Measurements from ENCODE around the gene SMOC2. TPM values are rescaled to one million over a fixed set of nuclear protein-coding genes. Genes with fewer than 3 reads are reported as not detected.

SMOC2 gene
- polyA plus RNA-seq, 3 donors: not detected

DNA sequence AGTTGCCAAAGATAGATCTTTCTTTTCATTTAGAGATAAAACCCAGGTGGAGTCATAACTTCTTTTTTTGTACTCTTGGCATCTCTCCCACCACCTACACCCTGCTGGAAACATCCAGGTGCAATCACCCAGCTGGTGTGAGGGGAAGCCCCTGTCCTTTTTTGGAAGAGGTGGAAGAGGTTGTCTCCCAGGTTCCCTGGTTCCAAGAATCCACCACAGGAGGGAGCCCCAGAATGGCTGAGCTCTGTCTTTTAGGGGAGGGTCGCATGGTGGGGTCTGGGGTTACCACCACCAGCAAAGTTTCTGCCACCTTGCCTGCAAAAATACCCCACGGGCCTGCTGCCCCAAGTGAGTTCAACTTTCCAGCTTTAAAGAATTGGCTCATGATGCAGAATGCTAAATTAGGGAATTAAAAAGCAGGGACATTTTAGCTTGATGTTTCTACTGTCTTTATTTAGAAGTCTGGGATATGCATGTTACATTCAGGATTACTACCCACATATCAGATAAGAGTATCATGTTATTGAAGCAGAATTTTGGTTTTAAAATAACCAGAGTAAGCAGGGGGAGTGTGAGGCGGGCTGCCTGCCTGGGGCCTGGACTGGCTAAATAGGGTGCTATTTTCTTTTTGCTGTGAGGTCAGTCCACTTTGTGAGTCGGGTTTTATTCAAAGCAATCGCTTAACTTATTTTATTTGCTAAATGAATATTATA is 11.0 kb downstream of the SMOC2 start:
- H3K27me3 Mint-ChIP-seq (ENCODE audit: low read depth in 3 of 3): peaks cover 8 to 12% (median 9%) of the 10 kb centered on the region in 3 donors

DNA sequence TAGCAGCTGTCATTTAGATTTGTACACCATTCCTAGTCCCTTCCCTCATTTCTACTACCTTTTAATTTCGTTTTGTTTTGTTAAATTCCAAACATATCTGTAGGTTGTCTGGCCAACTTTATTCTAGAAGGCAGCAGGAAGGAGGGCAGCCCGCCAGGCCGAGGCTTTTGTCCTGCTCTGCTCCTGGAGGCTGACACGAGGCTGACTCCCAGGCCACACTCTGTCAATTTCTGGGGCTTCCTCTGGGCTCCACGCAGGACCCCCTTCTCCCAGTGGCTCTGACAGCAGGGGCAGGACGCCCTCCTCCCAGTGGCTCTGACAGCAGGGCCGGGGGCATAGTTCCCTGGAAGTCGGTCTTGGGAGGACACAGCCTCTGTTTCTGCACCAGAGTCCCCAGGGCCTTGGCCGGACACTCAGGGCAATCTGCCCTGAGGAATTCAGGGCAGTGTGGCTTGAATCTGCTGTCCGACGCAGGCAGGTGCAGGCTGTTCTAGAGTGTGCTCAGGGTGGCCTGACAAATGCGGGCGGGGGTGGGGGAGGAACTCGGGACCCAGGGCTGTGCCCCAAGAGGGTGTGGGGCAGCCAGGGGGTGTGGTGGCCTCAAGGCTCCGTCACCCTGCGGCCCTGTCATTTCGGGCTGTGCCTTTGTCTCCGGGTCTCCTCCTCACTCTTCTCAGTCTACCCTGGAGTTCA is 11.8 kb downstream of the SMOC2 start:
- Histone ChIP-seq H4K20me1 (ENCODE audit: insufficient read depth, low read length) (no peaks in the 10 kb centered on the region), H2AFZ (ENCODE audit: insufficient read depth, low read depth, low read length, poor library complexity, severe bottlenecking) (no peak overlapping the region), H3K9ac (ENCODE audit: insufficient read depth, low read length, poor library complexity, severe bottlenecking) (no peak overlapping the region), H3K27ac (ENCODE audit: low read depth in 1 of 2, low read length in 2 of 2) (no peak overlapping the region), H3K4me3 (replicated peaks in 1 of 3; ENCODE audit: low read depth in 2 of 3, low read length in 3 of 3) (no peak overlapping the region), H3K27me3 (ENCODE audit: control insufficient read depth in 2 of 2, insufficient read depth in 2 of 2, low read length in 2 of 2) (peaks cover 0 to 3% of the 10 kb centered on the region in 2 donors), H3K36me3 (replicated peaks in 1 of 2; ENCODE audit: control insufficient read depth in 1 of 2, insufficient read depth in 2 of 2, low read length in 2 of 2) (no peaks in the 10 kb centered on the region), H3K4me1 (ENCODE audit: control insufficient read depth in 1 of 2, insufficient read depth in 2 of 2, low read length in 2 of 2) (no peaks in the 10 kb centered on the region), H3K4me2 (replicated peaks; ENCODE audit: extremely low read depth, low read length, poor library complexity, severe bottlenecking) (no peak overlapping the region), H3K79me2 (ENCODE audit: insufficient read depth, low read length) (no peaks in the 10 kb centered on the region), H3K9me3 (replicated peaks in 1 of 2; ENCODE audit: control insufficient read depth in 1 of 2, insufficient read depth in 1 of 2, low read length in 2 of 2) (no peaks in the 10 kb centered on the region)
- WGBS (ENCODE audit: insufficient coverage): 75% methylated on average over 13 of the region's 18 CpGs
- no peaks in the 10 kb centered on the region for H3K4me1 Mint-ChIP-seq
- H3K9me3 Mint-ChIP-seq: peaks cover 0 to 2% (median 0%) of the 10 kb centered on the region in 7 donors
- H3K27ac Mint-ChIP-seq: no peak overlapping the region
- H3K4me3 Mint-ChIP-seq: no peak overlapping the region
- peaks cover 8 to 11% (median 9%) of the 10 kb centered on the region in 3 donors for H3K27me3 Mint-ChIP-seq (ENCODE audit: low read depth in 3 of 3)
- no peaks in the 10 kb centered on the region for H3K36me3 Mint-ChIP-seq
- intact Hi-C loops (cut with micrococcal nuclease): no loop called here
- DNase-seq: no peak
- TF ChIP-seq, protein P1, sequence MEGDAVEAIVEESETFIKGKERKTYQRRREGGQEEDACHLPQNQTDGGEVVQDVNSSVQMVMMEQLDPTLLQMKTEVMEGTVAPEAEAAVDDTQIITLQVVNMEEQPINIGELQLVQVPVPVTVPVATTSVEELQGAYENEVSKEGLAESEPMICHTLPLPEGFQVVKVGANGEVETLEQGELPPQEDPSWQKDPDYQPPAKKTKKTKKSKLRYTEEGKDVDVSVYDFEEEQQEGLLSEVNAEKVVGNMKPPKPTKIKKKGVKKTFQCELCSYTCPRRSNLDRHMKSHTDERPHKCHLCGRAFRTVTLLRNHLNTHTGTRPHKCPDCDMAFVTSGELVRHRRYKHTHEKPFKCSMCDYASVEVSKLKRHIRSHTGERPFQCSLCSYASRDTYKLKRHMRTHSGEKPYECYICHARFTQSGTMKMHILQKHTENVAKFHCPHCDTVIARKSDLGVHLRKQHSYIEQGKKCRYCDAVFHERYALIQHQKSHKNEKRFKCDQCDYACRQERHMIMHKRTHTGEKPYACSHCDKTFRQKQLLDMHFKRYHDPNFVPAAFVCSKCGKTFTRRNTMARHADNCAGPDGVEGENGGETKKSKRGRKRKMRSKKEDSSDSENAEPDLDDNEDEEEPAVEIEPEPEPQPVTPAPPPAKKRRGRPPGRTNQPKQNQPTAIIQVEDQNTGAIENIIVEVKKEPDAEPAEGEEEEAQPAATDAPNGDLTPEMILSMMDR (IDR thresholded peaks at IDR 0.05): no peak

More for the DNA sequence above, 11.0 kb downstream of the SMOC2 start:
- no peak overlapping the region for H3K9ac ChIP-seq (ENCODE audit: insufficient read depth, low read length, poor library complexity, severe bottlenecking)
- no peaks in the 10 kb centered on the region for H3K79me2 ChIP-seq (ENCODE audit: insufficient read depth, low read length)
- TF ChIP-seq, protein P1 (IDR thresholded peaks at IDR 0.05): no peak
- no peaks in the 10 kb centered on the region for H3K4me1 ChIP-seq (ENCODE audit: control insufficient read depth in 1 of 2, insufficient read depth in 2 of 2, low read length in 2 of 2)
- H2AFZ ChIP-seq (ENCODE audit: insufficient read depth, low read depth, low read length, poor library complexity, severe bottlenecking): no peak overlapping the region
- Mint-ChIP-seq H3K4me3 (no peak overlapping the region), H3K9me3 (no peaks in the 10 kb centered on the region), H3K36me3 (no peaks in the 10 kb centered on the region), H3K4me1 (peaks cover 4% of the 10 kb centered on the region), H3K27ac (no peak overlapping the region)
- H3K27ac ChIP-seq (ENCODE audit: low read depth in 1 of 2, low read length in 2 of 2): no peak overlapping the region
- H3K4me2 ChIP-seq (replicated peaks; ENCODE audit: extremely low read depth, low read length, poor library complexity, severe bottlenecking): no peak overlapping the region
- no peaks in the 10 kb centered on the region for H4K20me1 ChIP-seq (ENCODE audit: insufficient read depth, low read length)
- intact Hi-C loops (cut with micrococcal nuclease): no loop called here
- no CpG with 5 or more reads among the region's 5 CpGs for WGBS (ENCODE audit: insufficient coverage)
- no peaks in the 10 kb centered on the region for H3K9me3 ChIP-seq (replicated peaks in 1 of 2; ENCODE audit: control insufficient read depth in 1 of 2, insufficient read depth in 1 of 2, low read length in 2 of 2)
- no peak overlapping the region for H3K4me3 ChIP-seq (replicated peaks in 1 of 3; ENCODE audit: low read depth in 2 of 3, low read length in 3 of 3)
- H3K36me3 ChIP-seq (replicated peaks in 1 of 2; ENCODE audit: control insufficient read depth in 1 of 2, insufficient read depth in 2 of 2, low read length in 2 of 2): no peaks in the 10 kb centered on the region
- no peak for DNase-seq
- H3K27me3 ChIP-seq (ENCODE audit: control insufficient read depth in 2 of 2, insufficient read depth in 2 of 2, low read length in 2 of 2): peaks cover 0 to 3% of the 10 kb centered on the region in 2 donors

Data from CD14-positive monocyte (primary cell).